Peyer's patch (tissue), 4 donors: ENCODE measurements around the gene DBR1. TPM values are rescaled to one million over a fixed set of nuclear protein-coding genes. Genes with fewer than 3 reads are reported as not detected.
"Not testable (repeated sequence)": the region's sequence is repeated elsewhere in the genome, so short reads cannot be mapped to it uniquely, and the experiment has no call there.

Source experiments
- DNase-seq, 3 donors: peaks; one replicate each; pipeline ENCODE4 v3.0.0-alpha.2; 2017 to 2019
- H3K27ac ChIP-seq, 4 donors: fragments of 200-600 bp; sonication (generic); one replicate each; pipeline ENCODE4 v1.5.1; 2016 to 2019
- H3K27me3 ChIP-seq, 2 donors: fragments of 200-600 bp; sonication (generic); one replicate each; pipeline ENCODE4 v1.5.1; 2019
- H3K36me3 ChIP-seq, 3 donors: fragments of 200-600 bp; sonication (generic); one replicate each; pipeline ENCODE4 v1.5.1; 2016 to 2019
- H3K4me1 ChIP-seq, 4 donors: fragments of 200-600 bp; sonication (generic); one replicate each; pipeline ENCODE4 v1.5.1; 2016 to 2019
- H3K4me3 ChIP-seq, 4 donors: fragments of 200-600 bp; sonication (generic); 1 replicate in 3 of 4; 2 replicates in 1 of 4; pipeline ENCODE4 v1.5.1; 2016 to 2019; ENCODE audit warnings: mild to moderate bottlenecking in 1 of 4
- H3K9me3 ChIP-seq, 4 donors: fragments of 200-600 bp; sonication (generic); one replicate each; pipeline ENCODE4 v1.5.1; 2016 to 2019; ENCODE audit warnings: mild to moderate bottlenecking in 1 of 4
- POLR2A ChIP-seq, 2 donors: fragments of 450-650 bp; IDR thresholded peaks; one replicate each; pipeline ENCODE4 v1.5.1; 2017; ENCODE audit warnings: antibody characterized with exemption in 2 of 2, mild to moderate bottlenecking in 2 of 2, moderate library complexity in 2 of 2
- total RNA-seq, 4 donors: library from RNA; depleted of rRNA; stranded (reverse); fragments of >200 nt; gene quantifications; one replicate each; pipeline ENCODE4 v1.1.0, GENCODE V29; 2016
- TF ChIP-seq, protein P1 (sequence below), 6 experiments: fragments of 450-650 bp in 4 of 6; fragments of 200-600 bp in 2 of 6; sonication (generic) in 1 of 6; IDR thresholded peaks; one replicate each; pipeline ENCODE4 v1.5.1; 2017 to 2019; ENCODE audit warnings: antibody characterized with exemption in 6 of 6, mild to moderate bottlenecking in 3 of 6, moderate library complexity in 1 of 6

Gene DBR1
- total RNA-seq, 4 donors from 2014 or later: 6.3 to 24.8 (median 8.6) TPM

DNA sequence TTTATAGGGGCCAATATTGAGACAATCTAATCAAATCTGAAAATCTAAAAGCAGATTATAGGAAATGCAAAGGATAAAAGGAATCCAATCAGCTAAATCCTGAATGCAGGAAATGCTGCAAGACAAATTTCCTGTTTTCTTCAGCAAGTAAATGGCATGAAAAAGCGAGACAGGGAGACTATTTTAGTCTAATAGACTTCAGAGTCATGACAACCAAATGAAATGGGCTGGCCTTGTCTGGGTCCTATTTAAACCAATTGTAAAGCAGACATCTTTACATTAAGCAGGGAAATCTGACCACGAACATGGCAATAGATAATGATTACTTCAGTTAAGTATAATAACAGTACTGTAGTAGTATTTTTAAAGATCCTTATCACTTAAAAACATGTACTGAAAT is 2.1 kb downstream of the DBR1 start:
- DNase-seq: no peak
- Histone ChIP-seq H3K27me3 (no peaks in the 10 kb centered on the region), H3K36me3 (peaks cover 0 to 32% (median 0%) of the 10 kb centered on the region in 3 donors), H3K27ac (no peak overlapping the region), H3K4me3 (no peak overlapping the region), H3K4me1 (peaks cover 0 to 16% (median 0%) of the 10 kb centered on the region in 4 donors), H3K9me3 (no peaks in the 10 kb centered on the region)
- TF ChIP-seq, protein P1, sequence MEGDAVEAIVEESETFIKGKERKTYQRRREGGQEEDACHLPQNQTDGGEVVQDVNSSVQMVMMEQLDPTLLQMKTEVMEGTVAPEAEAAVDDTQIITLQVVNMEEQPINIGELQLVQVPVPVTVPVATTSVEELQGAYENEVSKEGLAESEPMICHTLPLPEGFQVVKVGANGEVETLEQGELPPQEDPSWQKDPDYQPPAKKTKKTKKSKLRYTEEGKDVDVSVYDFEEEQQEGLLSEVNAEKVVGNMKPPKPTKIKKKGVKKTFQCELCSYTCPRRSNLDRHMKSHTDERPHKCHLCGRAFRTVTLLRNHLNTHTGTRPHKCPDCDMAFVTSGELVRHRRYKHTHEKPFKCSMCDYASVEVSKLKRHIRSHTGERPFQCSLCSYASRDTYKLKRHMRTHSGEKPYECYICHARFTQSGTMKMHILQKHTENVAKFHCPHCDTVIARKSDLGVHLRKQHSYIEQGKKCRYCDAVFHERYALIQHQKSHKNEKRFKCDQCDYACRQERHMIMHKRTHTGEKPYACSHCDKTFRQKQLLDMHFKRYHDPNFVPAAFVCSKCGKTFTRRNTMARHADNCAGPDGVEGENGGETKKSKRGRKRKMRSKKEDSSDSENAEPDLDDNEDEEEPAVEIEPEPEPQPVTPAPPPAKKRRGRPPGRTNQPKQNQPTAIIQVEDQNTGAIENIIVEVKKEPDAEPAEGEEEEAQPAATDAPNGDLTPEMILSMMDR (IDR thresholded peaks at IDR 0.05): no peak
- TF ChIP-seq POLR2A (IDR thresholded peaks at IDR 0.05): no peak

DNA sequence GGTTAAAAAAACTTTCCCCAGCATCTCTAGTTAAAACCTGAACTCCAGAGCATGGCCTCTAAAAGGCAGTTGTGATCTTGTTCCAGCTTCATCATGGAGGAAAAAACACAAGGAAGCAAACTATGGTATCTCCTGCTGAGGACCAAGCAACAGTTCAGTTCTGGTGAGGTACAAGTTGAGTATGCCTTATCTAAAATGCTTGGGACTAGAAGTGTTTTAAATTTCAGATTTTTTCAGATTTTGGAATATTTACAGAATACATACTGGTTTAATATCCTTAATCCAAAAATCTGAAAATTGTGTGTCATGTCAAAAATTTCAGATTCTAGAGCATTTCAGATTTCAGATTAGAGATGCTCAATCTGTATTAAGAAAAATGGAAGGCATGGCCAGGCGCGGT is 9.7 kb downstream of the DBR1 start:
- no peak for TF ChIP-seq POLR2A (IDR thresholded peaks at IDR 0.05)
- TF ChIP-seq, protein P1 (IDR thresholded peaks at IDR 0.05): no peak
- peaks cover 0 to 81% (median 0%) of the 10 kb centered on the region in 3 donors for H3K36me3 ChIP-seq
- no peak for DNase-seq

DNA sequence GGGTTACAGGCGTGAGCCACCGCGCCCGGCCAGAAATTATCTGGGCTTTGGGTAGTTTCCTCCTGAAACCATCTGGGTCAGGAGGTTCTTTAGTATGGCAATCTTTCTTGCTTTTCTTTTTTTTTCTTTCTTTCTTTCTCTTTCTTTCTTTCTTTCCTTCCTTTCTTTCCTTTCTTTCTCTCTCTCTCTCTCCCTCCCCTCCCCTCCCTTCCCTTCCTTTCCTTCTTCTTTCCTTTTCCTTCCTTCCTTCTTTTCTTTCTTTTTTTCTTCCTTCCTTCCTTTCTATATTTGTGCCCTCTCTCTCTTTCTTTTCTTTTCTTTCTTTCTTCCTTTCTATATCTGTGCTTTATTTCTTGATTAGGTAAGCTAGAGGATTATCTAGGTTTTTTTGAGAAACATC is 17.0 kb downstream of the DBR1 start:
- no peak for DNase-seq
- H3K27ac ChIP-seq: no peak overlapping the region
- H3K4me3 ChIP-seq: no peak overlapping the region
- H3K9me3 ChIP-seq: no peaks in the 10 kb centered on the region
- H3K27me3 ChIP-seq: no peaks in the 10 kb centered on the region
- H3K36me3 ChIP-seq: peaks cover 0 to 21% (median 0%) of the 10 kb centered on the region in 3 donors
- no peaks in the 10 kb centered on the region for H3K4me1 ChIP-seq
- TF ChIP-seq, protein P1 (IDR thresholded peaks at IDR 0.05): no peak
- no peak for TF ChIP-seq POLR2A (IDR thresholded peaks at IDR 0.05)

More for the DNA sequence above, 9.7 kb downstream of the DBR1 start:
- Histone ChIP-seq H3K27ac (no peak overlapping the region), H3K9me3 (no peaks in the 10 kb centered on the region), H3K4me1 (no peaks in the 10 kb centered on the region), H3K4me3 (no peak overlapping the region), H3K27me3 (no peaks in the 10 kb centered on the region)

DNA sequence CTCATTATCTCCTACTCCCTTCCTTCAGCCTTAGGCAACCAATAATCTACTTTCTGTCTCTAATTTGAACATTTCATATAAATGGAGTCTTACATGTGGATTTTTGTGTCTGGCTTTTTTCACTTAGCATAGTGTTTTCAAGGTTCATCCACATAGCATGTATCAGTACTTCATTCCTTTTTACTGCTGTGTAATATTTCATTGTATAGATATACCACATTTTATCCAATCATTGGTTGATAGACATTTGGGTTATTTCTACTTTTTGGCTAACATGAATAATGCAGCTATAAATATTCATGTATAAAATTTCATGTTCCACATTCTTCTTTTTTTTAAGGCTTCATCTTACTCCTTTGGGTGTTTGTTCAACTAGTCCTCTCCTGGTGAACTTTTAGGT is 20.2 kb downstream of the DBR1 start:
- no peak for DNase-seq
- TF ChIP-seq POLR2A (IDR thresholded peaks at IDR 0.05): no peak
- TF ChIP-seq, protein P1 (IDR thresholded peaks at IDR 0.05): no peak

DNA sequence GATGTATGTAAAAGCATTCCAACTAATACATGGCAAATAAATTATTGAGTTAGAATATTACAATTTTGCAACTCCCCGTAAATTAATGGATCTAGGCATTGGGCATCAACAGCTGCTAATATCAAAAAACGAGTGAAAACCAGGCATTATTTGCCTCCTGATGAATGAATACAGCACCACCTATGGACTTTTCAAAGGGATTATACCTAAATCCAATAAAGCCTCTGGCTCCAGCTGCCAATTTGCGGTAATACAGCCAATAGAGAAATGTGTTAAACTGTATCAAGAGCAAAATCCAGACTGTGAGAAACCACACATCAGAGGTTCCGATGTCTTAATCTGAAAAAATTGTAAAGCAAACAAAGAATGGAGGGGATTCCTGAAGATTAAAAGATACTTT is 26.2 kb downstream of the DBR1 start:
- TF ChIP-seq POLR2A (IDR thresholded peaks at IDR 0.05): no peak
- TF ChIP-seq, protein P1 (IDR thresholded peaks at IDR 0.05): no peak

More for the DNA sequence above, 20.2 kb downstream of the DBR1 start:
- Histone ChIP-seq H3K27ac (no peak overlapping the region), H3K36me3 (no peaks in the 10 kb centered on the region), H3K4me3 (no peak overlapping the region), H3K4me1 (no peaks in the 10 kb centered on the region), H3K9me3 (no peaks in the 10 kb centered on the region), H3K27me3 (no peaks in the 10 kb centered on the region)

DNA sequence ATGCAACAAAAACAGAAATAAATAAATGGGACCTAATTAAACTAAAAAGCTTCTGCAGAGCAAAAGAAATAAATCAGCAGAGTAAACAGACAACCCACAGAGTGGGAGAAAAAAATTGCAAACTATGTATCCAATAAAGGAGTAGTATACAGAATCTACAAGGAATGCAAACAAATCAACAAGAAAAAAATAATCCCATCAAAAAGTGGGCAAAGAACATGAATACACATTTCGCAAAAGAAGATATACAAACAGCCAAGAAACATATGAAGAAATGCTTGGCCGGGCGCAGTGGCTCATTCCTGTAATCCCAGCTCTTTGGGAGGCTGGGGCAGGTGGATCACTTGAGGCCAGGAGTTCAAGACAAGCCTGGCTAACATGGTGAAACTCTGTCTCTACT is 32.5 kb downstream of the DBR1 start:
- not testable (repeated sequence) for H3K4me1 ChIP-seq, H3K27ac ChIP-seq, H3K4me3 ChIP-seq, H3K9me3 ChIP-seq, DNase-seq, H3K36me3 ChIP-seq, H3K27me3 ChIP-seq

More for the DNA sequence above, 26.2 kb downstream of the DBR1 start:
- H3K4me3 ChIP-seq: no peak overlapping the region
- no peaks in the 10 kb centered on the region for H3K27me3 ChIP-seq
- DNase-seq: no peak
- no peak overlapping the region for H3K27ac ChIP-seq
- no peaks in the 10 kb centered on the region for H3K4me1 ChIP-seq
- H3K9me3 ChIP-seq: no peaks in the 10 kb centered on the region
- no peaks in the 10 kb centered on the region for H3K36me3 ChIP-seq
